ENCODE results near the gene PRDM16. TPM values are rescaled to one million over a fixed set of nuclear protein-coding genes. Genes with fewer than 3 reads are reported as not detected.

PRDM16 gene
- total and polyA plus RNA-seq, 2 of the 4 experiments (the other 2 are of a cell fraction): 0.02 TPM; not detected in 1

- Histone ChIP-seq H2BK20ac (ENCODE audit: low read depth, low read length) (no peak overlapping the region), H2AK9ac (replicated peaks; ENCODE audit: low read depth, low read length, poor library complexity) (no peak overlapping the region), H3K18ac (ENCODE audit: low read depth, low read length) (no peak overlapping the region), H3K27me3 (ENCODE audit: control insufficient read depth, insufficient read depth, low read length) (no peaks in the 10 kb centered on the region; the same call in 1 of the 2 replicates), H4K8ac (ENCODE audit: low read depth in 2 of 2, low read length in 2 of 2) (no peak overlapping the region), H3K4me2 (ENCODE audit: low read depth, low read length) (no peak overlapping the region), H3K79me1 (ENCODE audit: low read depth in 1 of 2, low read length in 2 of 2) (no peaks in the 10 kb centered on the region), H2BK15ac (ENCODE audit: low read depth, low read length) (no peak overlapping the region), H4K20me1 (ENCODE audit: insufficient read depth, low read length) (no peaks in the 10 kb centered on the region), H4K91ac (ENCODE audit: insufficient read depth, low read depth, low read length) (no peak overlapping the region), H3K23ac (ENCODE audit: low read depth, low read length) (no peak overlapping the region), H4K5ac (ENCODE audit: low read depth, low read length) (no peak overlapping the region), H3K9ac (ENCODE audit: low read depth, low read length) (no peak overlapping the region), H3K56ac (ENCODE audit: extremely low read depth, insufficient read depth, low read length) (no peak overlapping the region), H3K4me1 (ENCODE audit: control insufficient read depth, insufficient read depth, low read length) (no peaks in the 10 kb centered on the region), H2BK120ac (ENCODE audit: low read depth, low read length) (no peak overlapping the region), H3K9me1 (ENCODE audit: insufficient read depth, low read length) (no peaks in the 10 kb centered on the region), H3K4ac (ENCODE audit: low read depth, low read length) (no peak overlapping the region), H3K36me3 (ENCODE audit: control insufficient read depth, insufficient read depth, low read length) (no peaks in the 10 kb centered on the region), H3K14ac (replicated peaks; ENCODE audit: low read depth, low read length) (no peak overlapping the region), H3K27ac (ENCODE audit: insufficient read depth, low read length) (no peak overlapping the region), H3K9me3 (ENCODE audit: control insufficient read depth, insufficient read depth, low read length) (no peaks in the 10 kb centered on the region), H2AK5ac (ENCODE audit: low read depth, low read length) (no peak overlapping the region), H3K4me3 (ENCODE audit: insufficient read depth, low read depth, low read length) (no peak overlapping the region), H2BK5ac (ENCODE audit: low read depth, low read length, poor library complexity, severe bottlenecking) (no peak overlapping the region), H2AFZ (replicated peaks; ENCODE audit: low read length, poor library complexity) (no peak overlapping the region)
- intact Hi-C loops (cut with micrococcal nuclease): no loop called here
- ChIA-PET POLR2A (ENCODE audit: unreplicated experiment) (no interaction called here), CTCF (no interaction called here)
- TF ChIP-seq CEBPB (IDR thresholded peaks at IDR 0.05; ENCODE audit: low read depth, low read length) (no peak), CHD1 (IDR thresholded peaks at IDR 0.05; ENCODE audit: low read depth, low read length) (no peak), MAFK (IDR thresholded peaks at IDR 0.05; ENCODE audit: low read depth, low read length) (no peak), NFE2L2 (IDR thresholded peaks at IDR 0.05; ENCODE audit: low read depth, low read length) (no peak), MXI1 (IDR thresholded peaks at IDR 0.05; ENCODE audit: borderline replicate concordance, low read depth, low read length) (no peak), MAZ (IDR thresholded peaks at IDR 0.05; ENCODE audit: borderline replicate concordance, low read depth, low read length) (no peak)
- TF ChIP-seq, protein P1, sequence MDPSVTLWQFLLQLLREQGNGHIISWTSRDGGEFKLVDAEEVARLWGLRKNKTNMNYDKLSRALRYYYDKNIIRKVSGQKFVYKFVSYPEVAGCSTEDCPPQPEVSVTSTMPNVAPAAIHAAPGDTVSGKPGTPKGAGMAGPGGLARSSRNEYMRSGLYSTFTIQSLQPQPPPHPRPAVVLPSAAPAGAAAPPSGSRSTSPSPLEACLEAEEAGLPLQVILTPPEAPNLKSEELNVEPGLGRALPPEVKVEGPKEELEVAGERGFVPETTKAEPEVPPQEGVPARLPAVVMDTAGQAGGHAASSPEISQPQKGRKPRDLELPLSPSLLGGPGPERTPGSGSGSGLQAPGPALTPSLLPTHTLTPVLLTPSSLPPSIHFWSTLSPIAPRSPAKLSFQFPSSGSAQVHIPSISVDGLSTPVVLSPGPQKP (IDR thresholded peaks at IDR 0.05; ENCODE audit: borderline replicate concordance, low read depth, low read length): no peak
- dilution Hi-C loops (cut with HindIII; ENCODE audit: low sequenced_read_pairs, unreplicated experiment): no loop called here
- ATAC-seq (ENCODE audit: low read depth) (no peak), DNase-seq (no peak)
- in situ Hi-C loops (cut with MboI; ENCODE audit: low sequenced_read_pairs): loop anchor here (10.0 kb wide), 1 partner anchor 57 kb away; no protein-coding TSS in a partner anchor
- WGBS, 2 experiments (ENCODE audit: extremely low coverage in 2 of 2, insufficient read length in 1 of 2): 25% methylated on average over 5 of the region's 16 CpGs; no CpG with 5 or more reads in 1 of the 2 experiments
- BruUV-seq (replicated peaks): no TSS peak
Observed at GRCh38 chr1:3231826-3232225, 162.8 kb downstream of the PRDM16 start.
